HG02970 (cell line): ENCODE results near the gene DOCK4.

Source experiments
- ATAC-seq: cut with Tn5 transposase; IDR thresholded peaks from one replicate; pipeline ENCODE4 v1.9.1; 2021; ENCODE audit warnings: mild to moderate bottlenecking, moderate library complexity, moderate number of reproducible peaks; ENCODE audit not compliant: unreplicated experiment, low FRiP score

Gene DOCK4

GRCh38 chr7:112064627-112065385 lies 141.4 kb downstream of the DOCK4 start:
- ATAC-seq = no peak

GRCh38 chr7:112063974-112064373 lies 142.2 kb downstream of the DOCK4 start:
- ATAC-seq = no peak

- ATAC-seq = no peak
These were observed 145.1 kb downstream of the DOCK4 start for GRCh38 chr7:112061051-112061450.

- no peak for ATAC-seq
These were observed 145.6 kb downstream of the DOCK4 start for GRCh38 chr7:112060625-112061024.

- no peak for ATAC-seq
These were observed 146.5 kb downstream of the DOCK4 start for GRCh38 chr7:112059675-112060074.

- no peak for ATAC-seq
These were observed 147.5 kb downstream of the DOCK4 start for GRCh38 chr7:112058686-112059085.

- ATAC-seq = no peak
These were observed 149.8 kb downstream of the DOCK4 start for GRCh38 chr7:112056409-112056808.

GRCh38 chr7:112053737-112054069 lies 152.5 kb downstream of the DOCK4 start:
- no peak for ATAC-seq

GRCh38 chr7:112052993-112053736 lies 153.0 kb downstream of the DOCK4 start:
- ATAC-seq = no peak

- no peak for ATAC-seq
These were observed 153.7 kb downstream of the DOCK4 start for GRCh38 chr7:112052498-112052897.

GRCh38 chr7:112050250-112050881 lies 155.8 kb downstream of the DOCK4 start:
- ATAC-seq = no peak

GRCh38 chr7:112049555-112050249 lies 156.5 kb downstream of the DOCK4 start:
- ATAC-seq = no peak

- no peak for ATAC-seq
These were observed 158.8 kb downstream of the DOCK4 start for GRCh38 chr7:112047421-112047820.

GRCh38 chr7:112045222-112045621 lies 161.0 kb downstream of the DOCK4 start:
- ATAC-seq = no peak

- ATAC-seq = no peak
These were observed 163.6 kb downstream of the DOCK4 start for GRCh38 chr7:112042631-112043030.

- ATAC-seq = no peak
These were observed 167.8 kb downstream of the DOCK4 start for GRCh38 chr7:112038353-112038752.

GRCh38 chr7:112036071-112036470 lies 170.1 kb downstream of the DOCK4 start:
- no peak for ATAC-seq

GRCh38 chr7:112031689-112032088 lies 174.5 kb downstream of the DOCK4 start:
- ATAC-seq = no peak

GRCh38 chr7:112025556-112025955 lies 180.6 kb downstream of the DOCK4 start:
- ATAC-seq = no peak

GRCh38 chr7:112023786-112024185 lies 182.4 kb downstream of the DOCK4 start:
- no peak for ATAC-seq

- no peak for ATAC-seq
These were observed 182.9 kb downstream of the DOCK4 start for GRCh38 chr7:112023282-112023681.
